HG03378 (cell line): ENCODE measurements around the gene HARBI1.
"Not testable (repeated sequence)": the region's sequence is repeated elsewhere in the genome, so short reads cannot be mapped to it uniquely, and the experiment has no call there.

Experiments used
- ATAC-seq: cut with Tn5 transposase; IDR thresholded peaks from one replicate; pipeline ENCODE4 v1.9.1; 2021; ENCODE audit warnings: mild to moderate bottlenecking, moderate library complexity; ENCODE audit not compliant: unreplicated experiment

HARBI1 gene

DNA sequence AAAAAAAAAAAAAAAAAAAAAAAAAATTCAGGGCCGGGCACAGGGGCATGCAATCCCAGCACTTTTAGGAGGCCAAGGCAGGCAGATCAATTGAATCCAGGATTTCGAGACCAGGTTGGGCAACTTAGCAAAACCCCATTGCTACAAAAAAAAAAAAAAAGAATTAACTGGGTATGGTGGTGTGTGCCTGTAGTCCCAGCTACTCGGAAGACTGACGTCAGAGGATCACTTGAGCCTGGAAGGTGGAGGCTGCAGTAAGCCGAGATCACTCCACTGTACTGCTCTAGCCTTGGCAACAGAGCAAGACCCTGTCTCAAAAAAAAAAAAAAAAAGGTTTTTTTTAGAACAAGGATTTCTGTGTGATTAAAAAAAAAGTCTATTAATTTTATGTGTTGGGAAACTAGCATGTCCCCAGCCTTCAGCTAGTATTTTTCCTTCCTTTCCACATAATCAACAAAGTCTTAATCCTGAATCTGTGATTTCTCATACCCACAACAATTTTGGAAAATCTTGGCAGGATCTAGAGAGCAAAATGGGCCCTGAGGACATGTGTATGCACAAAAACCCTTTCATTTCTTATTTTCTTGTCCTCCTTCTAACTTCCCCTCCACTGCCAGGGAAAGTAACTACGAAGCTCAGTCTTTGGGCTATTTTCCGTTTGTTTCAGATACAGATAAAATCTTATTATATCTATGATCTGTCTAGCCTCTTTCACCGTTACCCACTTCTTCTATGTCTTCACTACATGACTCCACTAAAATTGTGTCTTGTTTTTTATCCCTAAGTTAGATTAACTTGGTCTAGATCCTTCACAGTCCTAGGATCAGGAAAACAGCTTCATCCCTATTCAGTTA lies 17.5 kb downstream of the HARBI1 start:
- no peak for ATAC-seq

DNA sequence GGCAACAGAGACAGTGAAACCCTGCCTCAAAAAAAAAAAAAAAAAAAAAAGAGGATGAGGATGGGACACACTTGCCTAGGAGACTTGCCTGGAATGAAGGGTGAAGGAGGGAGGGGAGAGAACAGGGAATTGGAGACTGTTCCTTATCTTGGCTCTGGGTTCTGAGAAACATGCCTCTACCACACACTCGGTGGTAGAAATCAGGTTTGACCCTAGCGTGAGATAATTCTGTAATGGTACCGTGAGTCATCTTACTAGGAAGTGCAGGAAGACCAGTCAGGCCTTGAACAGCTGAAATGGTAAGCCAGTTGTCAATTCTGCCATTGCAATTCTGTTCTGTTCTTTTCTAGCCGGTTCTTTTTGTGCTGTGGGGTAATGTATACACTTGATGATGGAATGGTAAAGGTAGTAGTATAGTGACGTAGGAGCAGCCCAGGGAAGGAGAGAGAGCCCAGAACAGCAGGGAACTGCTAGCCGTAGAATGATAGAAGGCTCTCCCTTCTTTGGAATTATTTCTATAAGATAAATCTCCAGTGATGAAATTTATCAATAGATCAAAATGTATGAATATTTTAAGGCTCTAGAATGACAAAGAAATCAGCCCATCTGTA lies 19.3 kb downstream of the HARBI1 start:
- no peak for ATAC-seq

DNA sequence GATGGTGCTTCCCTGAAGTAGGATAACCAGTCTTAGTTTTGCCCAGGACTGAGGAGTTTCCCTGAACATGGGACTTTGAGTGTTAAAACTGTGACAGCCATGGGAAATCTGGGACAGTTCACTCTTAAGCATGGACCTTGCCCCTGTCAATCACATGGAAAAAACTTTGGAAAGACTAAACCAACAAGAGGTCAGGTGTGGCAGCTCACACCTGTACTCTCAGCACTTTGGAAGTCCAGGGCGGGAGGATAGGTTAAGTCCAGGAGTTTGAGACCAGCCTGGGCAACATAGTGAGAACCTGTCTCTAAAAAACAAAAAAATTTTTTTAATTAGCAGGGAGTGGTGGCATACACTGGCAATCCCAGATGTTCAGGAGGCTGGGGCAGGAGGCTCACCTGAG lies 19.9 kb downstream of the HARBI1 start:
- ATAC-seq = no peak

DNA sequence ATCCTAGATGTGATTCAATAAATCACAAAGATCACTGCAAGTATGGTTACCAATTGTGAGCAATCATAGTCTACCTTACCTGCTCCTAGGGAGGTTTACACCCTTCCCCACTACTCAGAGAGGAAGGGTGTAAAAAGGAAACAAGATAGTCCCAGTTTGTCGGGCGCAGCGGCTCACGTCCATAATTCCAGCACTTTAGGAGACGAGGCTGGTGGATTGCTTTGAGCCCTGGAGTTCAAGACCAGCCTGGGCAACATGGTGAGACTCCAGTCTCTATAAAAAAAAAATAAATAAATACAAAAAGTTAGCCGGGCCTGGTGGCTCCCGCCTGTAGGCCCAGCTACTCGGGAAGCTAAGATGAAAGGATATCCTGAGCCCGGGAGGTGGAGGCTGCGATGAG lies 22.2 kb downstream of the HARBI1 start:
- no peak for ATAC-seq

DNA sequence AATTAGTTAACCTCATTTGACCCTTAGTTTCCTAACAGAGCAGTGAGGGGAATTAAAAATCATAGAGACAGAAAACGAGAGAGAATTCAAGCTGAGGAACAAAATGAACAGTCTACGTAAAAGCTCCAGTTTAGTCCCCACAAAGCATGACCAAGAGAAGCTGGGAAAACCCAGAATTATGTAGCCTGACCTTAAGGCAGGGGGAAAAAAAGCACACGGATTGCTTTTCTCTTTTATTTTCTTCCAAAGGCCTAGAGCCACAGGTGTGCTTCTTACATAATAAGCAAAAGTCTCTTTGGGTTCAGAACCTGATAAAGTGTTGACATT lies 22.7 kb downstream of the HARBI1 start:
- no peak for ATAC-seq

GRCh38 chr11:46593550-46594373 lies 23.3 kb downstream of the HARBI1 start, which contains the start of gene AMBRA1:
Gene AMBRA1 (minus strand): TSS chr11:46594023. CDS start chr11:46548380, 45,643 bp downstream.
- peak; percentile 89 for ATAC-seq

GRCh38 chr11:46590740-46591605 lies 26.1 kb downstream of the HARBI1 start:
- no peak for ATAC-seq

- no peak for ATAC-seq
These were observed 28.1 kb downstream of the HARBI1 start for GRCh38 chr11:46588915-46589314.

DNA sequence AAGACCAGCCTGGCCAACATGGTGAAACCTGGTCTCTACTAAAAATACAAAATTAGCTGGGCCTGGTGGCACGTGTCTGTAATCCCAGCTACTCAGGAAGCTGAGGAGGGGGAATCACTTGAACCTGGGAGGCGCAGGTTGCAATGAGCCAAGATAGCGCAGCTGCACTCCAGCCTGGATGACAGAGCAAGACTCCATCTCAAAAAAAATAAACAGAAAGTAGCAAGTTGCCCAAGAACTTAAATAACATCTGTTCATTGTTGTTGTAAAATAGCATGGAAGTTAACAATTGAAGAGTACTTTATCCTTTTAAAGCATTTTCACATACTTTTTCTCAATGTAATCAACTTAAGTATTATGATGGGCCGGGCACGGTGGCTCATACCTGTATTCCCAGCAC lies 28.9 kb downstream of the HARBI1 start:
- no peak for ATAC-seq

GRCh38 chr11:46583513-46583912 lies 33.5 kb downstream of the HARBI1 start:
- ATAC-seq = not testable (repeated sequence)

GRCh38 chr11:46582588-46582987 lies 34.4 kb downstream of the HARBI1 start:
- ATAC-seq = no peak

- ATAC-seq = no peak
These were observed 40.0 kb downstream of the HARBI1 start for GRCh38 chr11:46577058-46577457.

DNA sequence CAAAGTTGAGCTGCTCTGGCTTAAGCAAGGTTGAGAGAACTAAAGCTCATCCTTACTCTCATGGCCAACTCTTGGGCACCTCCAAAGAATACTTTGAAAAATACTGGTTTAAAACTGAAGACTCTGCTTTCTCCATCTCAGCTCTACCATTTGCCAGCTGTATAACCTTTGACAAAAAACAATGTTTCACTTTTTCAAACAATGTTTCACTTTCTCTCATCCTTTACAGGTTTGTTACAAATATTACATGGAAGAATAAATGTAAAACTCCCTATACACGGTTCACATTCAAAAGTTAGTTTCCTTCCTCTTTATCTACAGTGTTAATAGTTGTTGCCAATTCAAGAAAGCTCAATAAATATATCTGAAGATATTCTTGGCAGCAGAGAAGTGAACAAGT lies 42.4 kb downstream of the HARBI1 start:
- no peak for ATAC-seq

DNA sequence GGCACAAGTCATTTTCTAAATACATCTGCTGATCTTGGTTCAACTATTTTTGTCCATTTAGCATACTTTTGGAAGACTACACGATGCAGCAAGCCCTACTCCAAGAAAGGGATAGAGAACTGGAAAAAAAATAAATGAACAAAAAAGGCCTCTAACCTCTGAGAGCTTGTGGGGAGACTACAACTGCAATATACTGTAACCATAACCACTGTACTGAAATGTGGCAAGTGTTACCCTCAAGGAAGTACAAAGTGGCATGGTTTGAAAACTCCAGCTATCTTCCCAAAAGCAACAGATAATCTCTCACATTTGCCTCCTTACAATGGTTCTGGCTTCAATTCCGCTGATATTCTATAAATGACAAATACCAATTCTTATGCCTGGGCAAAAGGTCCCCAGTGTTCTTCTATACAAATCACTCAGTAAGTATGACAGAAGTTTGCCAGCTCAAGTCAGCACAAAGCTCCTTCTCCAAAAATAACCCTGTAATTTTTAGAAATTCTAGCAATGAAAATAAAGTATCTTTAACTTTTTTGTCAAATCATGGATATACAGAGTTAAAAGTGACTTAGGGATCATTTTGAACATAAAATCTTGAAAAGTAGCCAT lies 46.1 kb downstream of the HARBI1 start:
- ATAC-seq = no peak

GRCh38 chr11:46565232-46565840 lies 51.7 kb downstream of the HARBI1 start:
- ATAC-seq = no peak

DNA sequence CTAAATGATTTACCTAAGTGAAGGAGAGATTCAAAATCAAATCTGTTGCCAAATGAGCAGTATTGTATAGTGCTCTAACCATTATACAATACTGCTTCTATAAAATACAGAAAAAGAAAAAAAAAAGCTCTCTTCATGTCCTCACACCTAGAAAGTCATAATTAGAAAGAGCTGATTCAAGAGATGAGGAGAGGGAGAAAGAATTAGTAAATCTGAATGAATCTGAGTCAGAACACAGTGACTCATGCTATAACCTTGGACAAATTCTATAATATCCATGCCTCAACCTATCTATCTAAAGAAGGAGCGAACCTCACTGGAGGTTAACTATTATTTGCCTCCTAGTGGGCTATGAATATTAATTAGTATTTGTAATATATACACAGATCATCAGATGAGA lies 52.6 kb downstream of the HARBI1 start:
- ATAC-seq = no peak

GRCh38 chr11:46562527-46562926 lies 54.5 kb downstream of the HARBI1 start:
- ATAC-seq = no peak

DNA sequence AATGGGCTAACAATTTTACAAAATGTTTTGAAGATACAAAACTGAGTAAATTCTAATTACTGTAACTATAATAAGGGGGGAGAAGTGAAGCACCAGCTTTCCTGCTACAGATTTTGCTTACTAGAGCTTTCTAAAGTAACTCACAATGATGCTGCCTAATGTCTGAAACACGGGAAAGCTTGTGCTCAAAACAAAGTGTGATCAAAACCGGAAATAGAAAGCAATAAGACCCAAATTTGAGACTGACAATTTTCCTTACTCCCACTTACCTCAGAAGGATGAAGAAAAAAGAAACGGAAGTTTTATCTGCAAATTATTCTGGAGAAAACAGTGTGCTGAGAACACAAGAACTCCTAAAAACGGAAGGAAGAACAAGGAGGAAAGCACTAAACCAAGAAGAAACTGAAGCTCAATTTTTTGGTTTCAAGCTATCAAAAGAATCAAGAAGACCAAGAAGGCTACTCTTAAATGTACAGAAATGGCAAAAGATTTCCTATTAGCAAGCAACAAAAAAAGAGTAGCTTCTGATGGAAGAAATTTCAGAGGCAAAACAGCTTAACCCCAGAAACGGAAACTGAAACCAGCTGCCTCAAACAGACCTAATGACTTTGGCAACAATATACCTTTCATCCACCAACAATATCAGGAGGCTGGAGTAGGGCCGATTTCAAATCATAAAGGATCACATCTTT lies 56.6 kb downstream of the HARBI1 start:
- no peak for ATAC-seq

DNA sequence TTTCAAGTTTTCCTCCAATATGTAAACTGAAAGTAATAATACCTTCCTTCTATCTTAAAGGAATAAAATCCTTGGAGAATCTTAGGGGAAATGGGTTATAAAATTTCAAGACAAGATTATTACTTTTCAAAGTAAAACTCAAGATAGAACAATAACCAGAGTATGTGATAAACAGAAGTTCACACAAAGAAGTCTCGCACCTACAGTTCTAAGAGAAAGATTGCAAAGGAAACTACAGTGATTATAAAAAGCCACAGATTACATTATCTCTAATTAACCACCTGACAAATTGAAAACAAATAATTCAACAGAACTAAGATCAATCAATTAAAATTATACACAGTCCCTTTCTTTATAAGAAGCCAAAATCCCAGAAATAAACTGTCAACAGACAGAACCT lies 57.2 kb downstream of the HARBI1 start:
- ATAC-seq = no peak
